ENCODE measurements around the gene VEGFA. TPM values are rescaled to one million over a fixed set of nuclear protein-coding genes. Genes with fewer than 3 reads are reported as not detected.

Gene VEGFA
- total RNA-seq, 1 donor from 2014 or later: 137 TPM

DNA sequence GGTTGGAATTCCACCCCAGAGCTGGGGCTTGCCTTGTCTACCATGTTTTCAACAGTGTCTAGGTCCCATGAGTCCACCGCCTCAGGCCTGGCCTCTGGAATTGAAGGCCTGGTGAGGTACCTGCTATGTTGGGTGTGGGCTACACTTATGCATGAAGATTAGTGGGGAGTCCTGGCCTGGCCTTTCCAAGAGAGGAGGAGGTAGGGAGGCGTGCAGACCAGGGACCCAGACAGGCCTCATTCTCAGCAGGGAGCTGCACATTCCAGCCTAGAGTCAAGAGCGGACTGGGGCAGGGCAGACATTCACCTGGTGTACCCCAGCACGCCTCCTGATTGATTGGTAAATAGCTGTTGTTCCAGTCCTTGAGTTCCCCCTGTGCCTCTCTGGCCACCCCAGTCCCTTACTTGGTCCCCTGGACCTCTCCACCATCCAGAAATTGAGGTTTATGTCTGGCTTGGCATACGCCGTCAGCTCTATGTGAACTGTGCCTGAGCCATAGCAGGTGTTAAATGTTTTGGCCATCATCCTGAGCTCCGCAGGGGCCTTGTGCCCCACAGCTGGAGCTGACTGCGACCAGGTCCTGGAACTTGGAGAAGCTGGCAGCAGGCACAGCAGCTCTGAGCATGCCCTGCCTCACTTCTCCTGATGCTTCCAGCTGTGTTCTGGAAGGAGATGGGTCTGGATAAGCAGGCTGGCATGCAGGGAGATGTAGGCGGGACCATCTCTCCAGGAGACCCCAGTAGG lies 8.2 kb upstream of the VEGFA start:
- no peaks in the 10 kb centered on the region for H3K36me3 Mint-ChIP-seq (ENCODE audit: low read depth)

GRCh38 chr6:43762410-43762768 lies 7.6 kb upstream of the VEGFA start:
- Mint-ChIP-seq H3K36me3 (ENCODE audit: low read depth) (no peaks in the 10 kb centered on the region), H3K27ac (ENCODE audit: unreplicated experiment) (no peak overlapping the region), H3K4me3 (ENCODE audit: unreplicated experiment) (no peak overlapping the region), H3K27me3 (ENCODE audit: low read depth) (peaks cover 13% of the 10 kb centered on the region), H3K4me1 (ENCODE audit: low read depth) (no peaks in the 10 kb centered on the region), H3K9me3 (ENCODE audit: low read depth) (no peaks in the 10 kb centered on the region)
- TF ChIP-seq, protein P1, sequence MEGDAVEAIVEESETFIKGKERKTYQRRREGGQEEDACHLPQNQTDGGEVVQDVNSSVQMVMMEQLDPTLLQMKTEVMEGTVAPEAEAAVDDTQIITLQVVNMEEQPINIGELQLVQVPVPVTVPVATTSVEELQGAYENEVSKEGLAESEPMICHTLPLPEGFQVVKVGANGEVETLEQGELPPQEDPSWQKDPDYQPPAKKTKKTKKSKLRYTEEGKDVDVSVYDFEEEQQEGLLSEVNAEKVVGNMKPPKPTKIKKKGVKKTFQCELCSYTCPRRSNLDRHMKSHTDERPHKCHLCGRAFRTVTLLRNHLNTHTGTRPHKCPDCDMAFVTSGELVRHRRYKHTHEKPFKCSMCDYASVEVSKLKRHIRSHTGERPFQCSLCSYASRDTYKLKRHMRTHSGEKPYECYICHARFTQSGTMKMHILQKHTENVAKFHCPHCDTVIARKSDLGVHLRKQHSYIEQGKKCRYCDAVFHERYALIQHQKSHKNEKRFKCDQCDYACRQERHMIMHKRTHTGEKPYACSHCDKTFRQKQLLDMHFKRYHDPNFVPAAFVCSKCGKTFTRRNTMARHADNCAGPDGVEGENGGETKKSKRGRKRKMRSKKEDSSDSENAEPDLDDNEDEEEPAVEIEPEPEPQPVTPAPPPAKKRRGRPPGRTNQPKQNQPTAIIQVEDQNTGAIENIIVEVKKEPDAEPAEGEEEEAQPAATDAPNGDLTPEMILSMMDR (IDR thresholded peaks at IDR 0.05): no peak
- peak; percentile 61 for DNase-seq (ENCODE audit: low spot score)

More for the DNA sequence above, 8.2 kb upstream of the VEGFA start:
- Mint-ChIP-seq H3K4me1 (ENCODE audit: low read depth) (no peaks in the 10 kb centered on the region), H3K27ac (ENCODE audit: unreplicated experiment) (no peak overlapping the region), H3K9me3 (ENCODE audit: low read depth) (no peaks in the 10 kb centered on the region), H3K4me3 (ENCODE audit: unreplicated experiment) (no peak overlapping the region), H3K27me3 (ENCODE audit: low read depth) (peaks cover 13% of the 10 kb centered on the region)
- TF ChIP-seq, protein P1 (IDR thresholded peaks at IDR 0.05): no peak
- DNase-seq (ENCODE audit: low spot score): peak; percentile 57

DNA sequence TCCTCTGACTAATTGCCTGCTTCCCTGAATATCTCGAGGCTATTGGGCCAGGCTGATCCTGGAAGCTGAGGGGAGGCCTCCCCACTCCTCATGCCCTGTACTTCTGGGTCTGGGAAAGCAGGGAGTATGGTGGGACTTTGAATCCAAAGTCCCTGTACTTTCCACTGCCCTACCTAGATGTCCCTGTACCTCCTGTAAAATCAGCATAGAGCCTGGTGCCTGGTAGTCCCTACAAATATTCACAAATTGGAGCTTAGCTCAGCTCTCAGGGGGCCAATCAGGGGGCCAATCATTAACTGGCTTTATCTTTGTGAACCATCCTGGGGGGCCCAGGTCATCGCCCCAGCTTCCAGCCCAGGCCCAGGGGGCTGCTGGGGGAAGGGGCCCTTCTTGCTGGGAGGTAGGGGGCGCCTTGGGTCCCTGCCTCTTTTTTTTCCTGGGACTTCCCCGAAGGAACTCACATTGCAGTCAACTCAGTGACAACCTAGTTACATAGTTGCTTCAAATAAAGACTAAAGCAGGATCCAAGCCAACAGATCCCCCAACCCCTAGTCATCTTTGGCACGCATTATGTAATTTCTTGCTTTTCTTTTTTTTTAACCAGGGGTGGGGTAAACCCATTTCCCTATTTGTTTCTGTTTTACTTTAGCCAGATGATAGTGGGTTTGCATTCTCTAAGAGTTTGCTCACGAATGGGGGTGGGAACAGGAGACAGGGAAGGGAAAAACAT lies 6.9 kb upstream of the VEGFA start:
- no peak for DNase-seq (ENCODE audit: low spot score)
- Mint-ChIP-seq H3K9me3 (ENCODE audit: low read depth) (no peaks in the 10 kb centered on the region), H3K4me1 (ENCODE audit: low read depth) (no peaks in the 10 kb centered on the region), H3K36me3 (ENCODE audit: low read depth) (no peaks in the 10 kb centered on the region), H3K4me3 (ENCODE audit: unreplicated experiment) (no peak overlapping the region), H3K27ac (ENCODE audit: unreplicated experiment) (no peak overlapping the region), H3K27me3 (ENCODE audit: low read depth) (peaks cover 13% of the 10 kb centered on the region)
- TF ChIP-seq, protein P1 (IDR thresholded peaks at IDR 0.05): no peak

DNA sequence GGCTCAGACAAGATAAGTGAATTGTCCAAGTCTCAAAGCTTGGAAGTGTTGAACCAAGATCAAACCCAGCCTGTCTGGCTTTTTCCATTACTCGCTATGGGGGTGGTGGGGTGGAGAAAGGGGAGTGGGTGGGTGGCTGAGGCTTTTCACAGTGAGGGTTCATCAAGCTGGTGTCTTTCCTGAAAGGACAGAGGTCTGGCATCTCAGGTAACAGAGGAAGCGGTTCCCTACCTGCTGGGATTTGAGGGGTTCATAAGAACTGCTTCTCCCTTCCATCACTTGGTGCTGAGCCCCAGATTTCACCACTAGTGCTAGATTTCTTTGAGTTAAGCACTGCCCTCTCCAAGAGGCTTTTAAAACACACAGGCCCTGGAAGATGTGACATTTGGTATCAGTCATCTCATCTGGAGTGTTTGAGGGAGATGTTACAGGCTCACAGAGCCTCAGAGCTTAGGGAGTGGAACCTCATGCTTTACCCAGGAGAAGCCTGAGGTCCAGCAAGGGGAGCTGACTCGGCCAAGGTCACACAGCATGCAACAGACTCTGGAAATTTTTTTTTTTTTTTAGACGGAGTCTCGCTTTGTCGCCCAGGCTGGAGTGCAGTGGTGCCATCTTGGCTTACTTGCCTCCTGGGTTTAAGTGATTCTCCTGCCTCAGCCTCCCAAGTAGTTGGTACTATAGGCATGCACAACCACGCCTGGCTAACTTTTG lies 6.0 kb upstream of the VEGFA start:
- Mint-ChIP-seq H3K27ac (ENCODE audit: unreplicated experiment) (no peak overlapping the region), H3K4me1 (ENCODE audit: low read depth) (no peaks in the 10 kb centered on the region), H3K4me3 (ENCODE audit: unreplicated experiment) (no peak overlapping the region), H3K27me3 (ENCODE audit: low read depth) (peaks cover 13% of the 10 kb centered on the region), H3K36me3 (ENCODE audit: low read depth) (no peaks in the 10 kb centered on the region), H3K9me3 (ENCODE audit: low read depth) (no peaks in the 10 kb centered on the region)
- TF ChIP-seq, protein P1 (IDR thresholded peaks at IDR 0.05): no peak
- peak; percentile 20 for DNase-seq (ENCODE audit: low spot score)

DNA sequence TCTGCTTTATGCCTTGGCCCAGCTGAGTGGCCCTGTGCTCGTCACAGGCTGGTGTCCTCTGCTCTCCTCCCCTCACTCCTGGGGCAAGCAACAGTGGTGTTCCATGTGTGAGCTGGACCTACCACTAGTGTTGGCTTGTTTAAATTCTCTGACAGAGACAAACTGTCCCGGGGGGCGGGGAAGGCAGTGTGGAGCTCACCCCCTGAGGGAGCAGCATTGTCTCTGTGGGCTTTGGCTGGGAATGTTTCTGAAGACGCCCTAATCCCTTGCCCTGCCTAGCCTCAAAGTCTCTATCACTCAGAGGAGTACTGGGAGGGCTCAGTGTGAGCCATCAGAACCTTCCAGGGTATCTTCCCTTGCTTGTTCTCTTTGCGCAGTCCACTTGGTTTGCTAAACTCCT lies 5.2 kb upstream of the VEGFA start:
- peak; percentile 33 for DNase-seq (ENCODE audit: low spot score)
- H3K9me3 Mint-ChIP-seq (ENCODE audit: low read depth): no peaks in the 10 kb centered on the region
- no peaks in the 10 kb centered on the region for H3K36me3 Mint-ChIP-seq (ENCODE audit: low read depth)
- H3K27ac Mint-ChIP-seq (ENCODE audit: unreplicated experiment): no peak overlapping the region
- no peak overlapping the region for H3K4me3 Mint-ChIP-seq (ENCODE audit: unreplicated experiment)
- peaks cover 13% of the 10 kb centered on the region for H3K27me3 Mint-ChIP-seq (ENCODE audit: low read depth)
- TF ChIP-seq, protein P1 (IDR thresholded peaks at IDR 0.05): no peak
- H3K4me1 Mint-ChIP-seq (ENCODE audit: low read depth): peaks cover 7% of the 10 kb centered on the region

All from chondrocyte (in vitro differentiated cells).